NCI-H748 treated with DMSO at 0.1 percent for 48 hours (cell line): Measurements from ENCODE around the gene IL6ST.

Experiments used
- DNase-seq: peaks from one replicate; lab custom pipeline; 2025; lab: John Stamatoyannopoulos, UW

IL6ST gene

DNA sequence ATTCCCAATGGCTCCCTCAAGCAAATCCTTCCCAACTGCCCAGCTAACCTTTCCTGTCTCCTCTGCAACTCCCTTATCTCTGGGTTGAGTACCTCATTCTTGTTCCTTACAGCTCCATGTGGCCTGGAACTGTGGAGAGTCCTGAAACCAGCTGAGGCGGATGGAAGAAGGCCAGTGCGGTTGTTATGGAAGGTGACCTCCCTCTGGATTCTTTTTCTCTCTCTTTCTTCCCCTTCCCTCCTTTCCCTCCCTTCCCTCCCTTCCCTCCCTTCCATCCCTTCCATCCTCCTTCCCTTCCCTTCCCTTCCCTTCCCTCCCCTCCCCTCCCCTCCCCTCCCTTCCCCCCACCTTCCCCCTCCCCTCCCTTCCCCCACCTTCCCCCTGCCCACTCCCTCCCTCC lies 98.5 kb downstream of the IL6ST start:
- no peak for DNase-seq

DNA sequence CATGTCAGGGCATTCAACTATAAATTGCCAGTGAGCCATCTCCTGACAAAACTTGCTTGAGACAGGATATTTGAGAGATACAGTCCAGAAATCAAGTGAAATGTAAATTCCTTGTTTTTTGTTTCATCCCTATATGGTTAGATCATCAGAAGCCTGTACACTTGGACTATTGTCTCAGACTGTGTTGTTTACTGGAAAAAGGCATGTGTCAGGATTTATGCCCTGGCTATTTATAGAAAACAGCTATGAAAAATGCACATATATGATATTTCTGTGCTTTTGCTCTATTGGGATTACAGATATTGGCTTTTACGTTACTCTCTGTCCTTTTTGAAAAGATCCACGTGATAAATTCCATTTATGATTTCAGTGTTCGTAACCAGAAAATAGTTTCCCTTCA lies 99.4 kb downstream of the IL6ST start:
- DNase-seq: no peak

DNA sequence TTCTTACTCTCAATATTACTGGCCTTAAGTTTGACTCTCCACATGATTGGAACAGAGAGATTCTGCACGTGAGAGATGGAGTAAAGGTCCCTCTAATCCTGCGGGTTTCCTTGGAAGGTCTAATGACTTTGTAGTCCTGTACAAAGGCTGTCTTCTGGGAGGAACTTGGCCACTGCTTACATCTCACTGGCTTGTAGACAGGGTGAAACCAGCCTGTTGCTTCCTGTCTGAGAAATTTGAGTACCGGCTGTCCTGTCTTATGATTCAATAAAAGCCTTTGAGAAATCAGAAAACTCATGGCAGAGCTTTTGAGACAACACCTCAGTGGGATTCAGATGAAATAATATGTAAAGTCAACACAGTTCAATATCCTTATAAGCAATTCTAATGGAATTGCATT lies 100.6 kb downstream of the IL6ST start:
- DNase-seq: no peak

DNA sequence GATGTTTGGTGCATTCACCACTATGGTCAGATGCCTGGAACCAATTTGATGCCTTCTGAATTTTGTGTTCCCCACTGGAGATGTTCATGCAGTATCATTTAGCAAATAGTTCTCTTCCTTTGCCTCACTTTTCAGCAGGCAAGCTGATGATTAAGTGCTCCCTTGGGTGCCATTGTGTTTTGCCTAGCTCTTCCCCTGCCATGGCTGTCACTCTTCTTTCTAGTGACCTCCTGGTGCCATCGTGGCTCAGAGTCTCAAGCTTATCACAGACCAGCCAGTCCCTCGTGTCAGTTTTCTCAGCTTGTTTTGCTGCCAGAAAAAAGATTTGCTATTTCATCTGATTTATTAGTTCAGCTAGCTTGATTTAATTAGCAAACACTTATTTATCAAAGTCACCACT lies 102.3 kb downstream of the IL6ST start:
- DNase-seq: no peak

DNA sequence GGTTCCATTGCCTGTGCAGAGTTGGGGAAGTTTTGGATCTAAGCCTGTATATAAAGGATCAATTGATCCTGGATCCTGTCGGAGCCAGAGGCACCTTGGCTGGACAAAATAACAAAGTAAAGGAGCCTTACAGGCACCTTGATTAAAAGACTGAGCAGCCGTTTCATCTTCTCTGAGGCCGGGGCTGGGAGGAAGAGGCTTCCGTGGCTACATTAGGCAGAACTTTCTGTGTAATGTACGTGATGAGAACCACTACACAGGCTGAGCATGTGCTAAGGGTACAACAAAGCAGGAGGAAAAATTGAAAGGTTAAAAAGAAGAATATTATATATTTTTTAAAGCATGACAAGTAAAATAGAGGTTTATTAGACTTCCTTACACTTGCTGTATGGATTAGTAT lies 106.6 kb downstream of the IL6ST start:
- no peak for DNase-seq

DNA sequence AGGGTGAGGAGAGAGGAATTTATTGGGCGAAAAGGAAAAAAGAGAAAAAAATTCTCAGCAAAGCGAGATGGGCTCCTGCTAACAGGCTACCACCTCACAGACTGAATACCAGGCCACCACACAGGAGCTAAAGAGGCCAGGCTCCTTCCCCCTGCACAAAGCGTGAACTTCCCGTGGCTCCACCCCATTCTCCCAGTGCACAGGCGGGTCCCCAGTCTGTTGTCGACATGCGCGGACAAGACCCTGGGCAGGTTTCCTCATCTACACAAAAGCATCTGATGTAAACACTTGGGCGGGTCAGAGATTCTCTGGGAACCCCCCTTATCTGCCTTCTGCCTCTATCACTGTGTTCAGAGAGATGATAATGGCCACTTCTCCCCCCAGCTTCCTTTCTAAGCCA lies 109.4 kb downstream of the IL6ST start:
- no peak for DNase-seq
